ENCODE results near the gene LRRTM4. TPM values are rescaled to one million over a fixed set of nuclear protein-coding genes. Genes with fewer than 3 reads are reported as not detected.

LRRTM4 gene
- total and polyA plus RNA-seq, 2 of the 13 experiments (the other 11 are each of a cell fraction or from before 2014, with no cell fraction given) = 1.2 TPM

- in situ Hi-C loops (cut with HindIII; ENCODE audit: extremely low pct_ligation_motif_present, low pct_unique_long_range_greater_than_20kb) (no loop called here), intact Hi-C loops (cut with micrococcal nuclease; ENCODE audit: unreplicated experiment) (no loop called here)
- no peak for ATAC-seq
- WGBS (ENCODE audit: low lambda C conversion rate) = 0% methylated on average over 1 of the region's 1 CpG
- H3K4me3 ChIP-seq (replicated peaks in 1 of 3; ENCODE audit: insufficient read depth in 1 of 3, low read depth in 2 of 3, low read length in 3 of 3) = no peak overlapping the region
- no peak for DNase-seq (ENCODE audit: low spot score)
- POLR2A ChIA-PET = no interaction called here
- no peaks in the 10 kb centered on the region for H4K20me1 ChIP-seq (ENCODE audit: insufficient read depth, low read length)
- H3K4me1 ChIP-seq (ENCODE audit: insufficient read depth, low read length) = no peaks in the 10 kb centered on the region
- TF ChIP-seq ZNF124 (CRISPR knock-in tag; IDR thresholded peaks at IDR 0.05) = no peak
- TF ChIP-seq THAP9 (CRISPR knock-in tag; IDR thresholded peaks at IDR 0.05; ENCODE audit: borderline replicate concordance) = no peak
- no peak for TF ChIP-seq ZNF512B (CRISPR knock-in tag; IDR thresholded peaks at IDR 0.05; ENCODE audit: borderline replicate concordance)
- TF ChIP-seq CEBPB (IDR thresholded peaks at IDR 0.05; ENCODE audit: borderline replicate concordance, low read depth, low read length) = no peak
- no peak for TF ChIP-seq RXRA (CRISPR knock-in tag; IDR thresholded peaks at IDR 0.05)
- H3K36me3 ChIP-seq (replicated peaks in 1 of 2; ENCODE audit: control insufficient read depth in 1 of 2, insufficient read depth in 2 of 2, low read length in 2 of 2) = no peaks in the 10 kb centered on the region
- H3K9me3 ChIP-seq (ENCODE audit: low read length) = no peaks in the 10 kb centered on the region
- H3K9ac ChIP-seq (ENCODE audit: insufficient read depth, low read depth, low read length) = no peak overlapping the region
- FAIRE-seq = no peak
- no peak overlapping the region for H3K4me2 ChIP-seq (ENCODE audit: low read depth, low read length)
- no peaks in the 10 kb centered on the region for H3K27me3 ChIP-seq (ENCODE audit: control insufficient read depth in 1 of 2, insufficient read depth in 2 of 2, low read length in 2 of 2)
- CTCF ChIA-PET (ENCODE audit: low intra/inter-chr PET ratio, low total read pairs) = no interaction called here
- H2AFZ ChIP-seq (ENCODE audit: low read length) = no peak overlapping the region
- no peak overlapping the region for H3K27ac ChIP-seq (ENCODE audit: extremely low read length, insufficient read depth, low read length)
- BruUV-seq (replicated peaks) = no TSS peak
- H3K79me2 ChIP-seq (ENCODE audit: insufficient read depth, low read length) = no peaks in the 10 kb centered on the region
Observed at GRCh38 chr2:77457665-77458064, 64.5 kb downstream of the LRRTM4 start.
